ENCODE measurements around the gene KCNK7.

KCNK7 gene

GRCh38 chr11:65571940-65572339, 23.7 kb downstream of the KCNK7 start:
- Histone ChIP-seq H3K9ac (ENCODE audit: low read depth, low read length) (peak overlapping the region; percentile 92), H3K36me3 (ENCODE audit: insufficient read depth, low read length) (peaks cover 22% of the 10 kb centered on the region), H3K4me1 (ENCODE audit: insufficient read depth, low read length) (peaks cover 73% of the 10 kb centered on the region), H3K4me3 (ENCODE audit: low read depth in 1 of 2, low read length in 2 of 2) (peak overlapping the region in 1 of 2 experiments; percentile 84; a peak in 3 of 4 replicates), H2AFZ (ENCODE audit: low read depth, low read length) (no peak overlapping the region), H3K27ac (ENCODE audit: low read length) (peak overlapping the region; percentile 53), H3K4me2 (ENCODE audit: insufficient read depth, low read length) (peak overlapping the region; percentile 98), H3K9me3 (ENCODE audit: insufficient read depth, low read length, severe bottlenecking) (no peaks in the 10 kb centered on the region), H3K27me3 (ENCODE audit: insufficient read depth, low read length, poor library complexity) (no peaks in the 10 kb centered on the region), H3K79me2 (ENCODE audit: insufficient read depth, low read length) (peaks cover 70% of the 10 kb centered on the region), H4K20me1 (ENCODE audit: insufficient read depth, low read length) (peaks cover 39% of the 10 kb centered on the region)
- TF ChIP-seq EZH2 (IDR thresholded peaks at IDR 0.05; ENCODE audit: borderline replicate concordance, low read depth, low read length, severe bottlenecking) (no peak), CTCF (IDR thresholded peaks at IDR 0.05; ENCODE audit: borderline replicate concordance, extremely low read depth, low read length, poor library complexity, severe bottlenecking) (peak; percentile 45)
- DNase-seq (no peak), ATAC-seq (ENCODE audit: insufficient read depth, low read depth) (no peak)

- peaks cover 27% of the 10 kb centered on the region for H3K36me3 ChIP-seq (ENCODE audit: insufficient read depth, low read length)
- no peak overlapping the region for H2AFZ ChIP-seq (ENCODE audit: low read depth, low read length)
- no peaks in the 10 kb centered on the region for H3K9me3 ChIP-seq (ENCODE audit: insufficient read depth, low read length, severe bottlenecking)
- H3K79me2 ChIP-seq (ENCODE audit: insufficient read depth, low read length), result peaks cover 69% of the 10 kb centered on the region
- peak overlapping the region; percentile 98 for H3K4me2 ChIP-seq (ENCODE audit: insufficient read depth, low read length)
- peaks cover 39% of the 10 kb centered on the region for H4K20me1 ChIP-seq (ENCODE audit: insufficient read depth, low read length)
- H3K4me3 ChIP-seq (ENCODE audit: low read depth in 1 of 2, low read length in 2 of 2), result peak overlapping the region; percentile 84; a peak in 3 of 4 replicates
- peaks cover 73% of the 10 kb centered on the region for H3K4me1 ChIP-seq (ENCODE audit: insufficient read depth, low read length)
- H3K27me3 ChIP-seq (ENCODE audit: insufficient read depth, low read length, poor library complexity), result no peaks in the 10 kb centered on the region
- no peak for TF ChIP-seq EZH2 (IDR thresholded peaks at IDR 0.05; ENCODE audit: borderline replicate concordance, low read depth, low read length, severe bottlenecking)
- TF ChIP-seq CTCF (IDR thresholded peaks at IDR 0.05; ENCODE audit: borderline replicate concordance, extremely low read depth, low read length, poor library complexity, severe bottlenecking), result no peak
- DNase-seq, result no peak
- peak overlapping the region; percentile 77 for H3K27ac ChIP-seq (ENCODE audit: low read length)
- peak overlapping the region; percentile 92 for H3K9ac ChIP-seq (ENCODE audit: low read depth, low read length)
- ATAC-seq (ENCODE audit: insufficient read depth, low read depth), result no peak
These were observed 24.2 kb downstream of the KCNK7 start for GRCh38 chr11:65571420-65571819.

GRCh38 chr11:65569973-65570918, 25.4 kb downstream of the KCNK7 start, which contains the start of gene ZNRD2:
TSS of gene ZNRD2 (plus strand) at chr11:65570477. CDS start at chr11:65570492, 15 bp downstream.
- peak within 1 kb of the TSS; percentile 92 for H3K9ac ChIP-seq (ENCODE audit: low read depth, low read length)
- H3K36me3 ChIP-seq (ENCODE audit: insufficient read depth, low read length), result peaks cover 27% of the 10 kb centered on the region
- H3K27ac ChIP-seq (ENCODE audit: low read length), result peak within 1 kb of the TSS; percentile 77
- H4K20me1 ChIP-seq (ENCODE audit: insufficient read depth, low read length), result peaks cover 36% of the 10 kb centered on the region
- H3K79me2 ChIP-seq (ENCODE audit: insufficient read depth, low read length), result peaks cover 64% of the 10 kb centered on the region
- DNase-seq (peak; percentile 98), ATAC-seq (ENCODE audit: insufficient read depth, low read depth) (peak; percentile 76)
- H3K4me2 ChIP-seq (ENCODE audit: insufficient read depth, low read length), result peak within 1 kb of the TSS; percentile 98
- H3K27me3 ChIP-seq (ENCODE audit: insufficient read depth, low read length, poor library complexity), result no peaks in the 10 kb centered on the region
- peak within 1 kb of the TSS; percentile 71 for H2AFZ ChIP-seq (ENCODE audit: low read depth, low read length)
- H3K4me1 ChIP-seq (ENCODE audit: insufficient read depth, low read length), result peaks cover 64% of the 10 kb centered on the region
- no peaks in the 10 kb centered on the region for H3K9me3 ChIP-seq (ENCODE audit: insufficient read depth, low read length, severe bottlenecking)
- TF ChIP-seq CTCF (IDR thresholded peaks at IDR 0.05; ENCODE audit: borderline replicate concordance, extremely low read depth, low read length, poor library complexity, severe bottlenecking) (peak; percentile 56), EZH2 (IDR thresholded peaks at IDR 0.05; ENCODE audit: borderline replicate concordance, low read depth, low read length, severe bottlenecking) (no peak)
- H3K4me3 ChIP-seq (ENCODE audit: low read depth in 1 of 2, low read length in 2 of 2), result peak within 1 kb of the TSS; percentile 84
